ENCODE results near the gene KL. TPM values are rescaled to one million over a fixed set of nuclear protein-coding genes. Genes with fewer than 3 reads are reported as not detected.

KL gene
- total RNA-seq, 2 experiments from 2014 or later = 0.36 to 0.49 TPM

DNA sequence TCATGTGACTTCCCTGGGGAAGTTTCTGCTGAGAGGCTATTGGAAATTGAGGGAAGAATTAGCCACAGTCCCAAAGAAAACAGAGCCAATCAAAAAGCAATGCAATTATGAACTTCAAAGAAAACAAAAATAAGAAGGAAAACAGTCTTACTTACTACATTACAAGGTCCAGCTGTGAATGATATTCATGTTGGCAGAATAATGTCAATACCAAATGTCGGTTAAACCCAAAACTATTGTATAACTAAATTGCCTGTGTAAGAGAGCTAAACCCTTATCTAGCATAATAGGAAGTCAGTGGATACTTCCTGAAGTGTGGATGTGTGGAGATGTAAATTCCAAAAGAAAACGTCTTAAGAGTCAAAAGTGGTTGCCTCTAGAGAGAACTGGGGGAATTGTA, 12.4 kb downstream of the KL start:
- Mint-ChIP-seq H3K9me3 (no peaks in the 10 kb centered on the region), H3K27ac (no peak overlapping the region), H3K27me3 (ENCODE audit: low read depth) (peaks cover 10% of the 10 kb centered on the region), H3K4me1 (ENCODE audit: low read depth) (peaks cover 7% of the 10 kb centered on the region), H3K36me3 (ENCODE audit: low read depth) (no peaks in the 10 kb centered on the region), H3K4me3 (no peak overlapping the region)
- DNase-seq = no peak
- intact Hi-C loops (cut with micrococcal nuclease) = no loop called here
- CTCF ChIA-PET = no interaction called here

DNA sequence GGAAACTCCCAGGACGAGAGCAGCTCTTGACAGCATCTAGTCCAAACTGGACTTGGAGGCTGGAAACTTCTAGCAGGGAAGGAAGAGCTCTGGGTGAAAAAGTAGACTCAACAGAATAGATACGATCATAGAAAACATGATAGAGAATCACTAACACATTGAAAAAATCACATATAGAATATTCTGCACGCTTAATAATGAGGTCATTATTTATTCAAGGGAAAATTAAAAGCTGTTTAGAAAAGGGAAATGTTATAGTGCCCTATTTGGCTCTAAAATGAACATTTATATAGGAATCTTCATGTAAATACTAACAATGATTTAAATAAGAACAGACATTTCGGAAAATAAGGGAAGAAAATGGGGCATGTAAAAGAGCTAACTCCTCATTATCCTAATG, 15.1 kb downstream of the KL start:
- no peaks in the 10 kb centered on the region for H3K9me3 Mint-ChIP-seq
- intact Hi-C loops (cut with micrococcal nuclease) = loop anchor here (5.0 kb wide), 2 partner anchors 604 to 691 kb away; partner anchors contain the start of gene N4BP2L1
- no peak for DNase-seq
- H3K36me3 Mint-ChIP-seq (ENCODE audit: low read depth) = no peaks in the 10 kb centered on the region
- no peak overlapping the region for H3K27ac Mint-ChIP-seq
- H3K4me1 Mint-ChIP-seq (ENCODE audit: low read depth) = peaks cover 7% of the 10 kb centered on the region
- H3K27me3 Mint-ChIP-seq (ENCODE audit: low read depth) = peaks cover 9% of the 10 kb centered on the region
- H3K4me3 Mint-ChIP-seq = no peak overlapping the region
- CTCF ChIA-PET = interaction anchor here (0.7 to 0.9 kb wide), 2 partner anchors 13 to 17 kb away, joined by 3 read pairs; no protein-coding TSS in a partner anchor

DNA sequence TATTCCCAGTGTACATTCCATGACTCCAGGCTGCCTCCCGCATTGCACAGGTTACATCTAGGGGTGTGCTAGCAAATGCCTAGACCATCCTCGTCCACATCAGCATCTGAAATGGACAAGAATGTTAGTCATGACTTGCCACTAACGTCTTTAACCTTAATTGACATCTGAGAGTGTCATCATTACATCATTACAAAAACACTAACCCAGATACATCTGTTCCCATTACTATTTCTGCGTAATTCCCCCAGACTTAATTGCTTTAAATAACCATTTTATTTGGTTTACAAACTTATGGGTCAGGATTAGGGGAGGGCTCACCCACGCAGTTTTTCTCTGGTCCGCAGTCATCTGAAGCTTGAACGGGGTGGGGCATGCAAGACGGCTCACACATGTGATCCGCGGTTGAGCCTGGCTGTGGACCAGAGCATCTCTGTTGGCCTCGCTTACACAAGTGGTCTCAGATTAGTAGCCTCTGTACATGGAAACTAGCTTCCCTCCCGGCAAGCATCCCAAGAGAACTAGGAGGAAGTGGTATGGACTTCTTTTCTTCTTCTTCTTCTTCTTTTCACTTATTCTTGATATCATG, 15.9 kb downstream of the KL start:
- no peak overlapping the region for H3K4me3 Mint-ChIP-seq
- H3K27ac Mint-ChIP-seq = no peak overlapping the region
- CTCF ChIA-PET = interaction anchor here (0.9 to 1.6 kb wide), 2 partner anchors 13 to 16 kb away, joined by 3 to 4 read pairs; no protein-coding TSS in a partner anchor
- intact Hi-C loops (cut with micrococcal nuclease) = loop anchor here (2.0 to 5.0 kb wide), 3 partner anchors 511 to 690 kb away; partner anchors contain the start of gene N4BP2L1
- no peaks in the 10 kb centered on the region for H3K9me3 Mint-ChIP-seq
- no peak for DNase-seq
- H3K36me3 Mint-ChIP-seq (ENCODE audit: low read depth) = no peaks in the 10 kb centered on the region
- H3K4me1 Mint-ChIP-seq (ENCODE audit: low read depth) = peaks cover 7% of the 10 kb centered on the region
- peaks cover 9% of the 10 kb centered on the region for H3K27me3 Mint-ChIP-seq (ENCODE audit: low read depth)

- Mint-ChIP-seq H3K4me1 (ENCODE audit: low read depth) (peaks cover 7% of the 10 kb centered on the region), H3K27me3 (ENCODE audit: low read depth) (peaks cover 1% of the 10 kb centered on the region), H3K9me3 (no peaks in the 10 kb centered on the region), H3K27ac (peak overlapping the region; percentile 87), H3K36me3 (ENCODE audit: low read depth) (no peaks in the 10 kb centered on the region), H3K4me3 (peak overlapping the region; percentile 74)
- CTCF ChIA-PET = interaction anchor here (1.6 kb wide), 2 partner anchors 14 to 16 kb away, joined by 3 to 4 read pairs; no protein-coding TSS in a partner anchor
- peak; percentile 56 for DNase-seq
- intact Hi-C loops (cut with micrococcal nuclease) = loop anchor here (2.0 to 5.0 kb wide), 3 partner anchors 510 to 689 kb away; partner anchors contain the start of gene N4BP2L1
These were observed 17.0 kb downstream of the KL start for GRCh38 chr13:33033051-33033812.

DNA sequence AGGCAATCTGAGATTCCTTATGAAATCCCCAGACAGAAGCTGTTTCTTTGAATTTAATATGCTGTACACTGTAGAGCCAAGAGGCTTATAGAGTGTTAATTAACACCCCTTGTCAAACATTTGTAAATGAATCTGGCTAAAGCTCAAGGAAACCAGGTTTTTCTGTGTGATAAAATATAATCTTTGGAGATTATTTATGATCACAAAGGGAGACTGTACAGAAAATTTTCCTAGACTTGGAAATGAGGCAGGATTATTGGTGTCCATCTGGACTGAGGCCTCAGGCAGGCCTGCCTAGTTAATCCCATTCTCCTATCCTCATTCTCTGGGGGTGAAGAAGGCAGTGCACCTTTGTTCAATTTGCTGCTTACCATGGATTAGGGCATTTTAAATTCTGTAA, 17.8 kb downstream of the KL start:
- Mint-ChIP-seq H3K27ac (no peak overlapping the region), H3K27me3 (ENCODE audit: low read depth) (no peaks in the 10 kb centered on the region), H3K36me3 (ENCODE audit: low read depth) (no peaks in the 10 kb centered on the region), H3K4me1 (ENCODE audit: low read depth) (peaks cover 7% of the 10 kb centered on the region), H3K9me3 (no peaks in the 10 kb centered on the region), H3K4me3 (peak overlapping the region; percentile 74)
- CTCF ChIA-PET = interaction anchor here (1.6 kb wide), 1 partner anchor 16 kb away, joined by 3 read pairs; no protein-coding TSS in a partner anchor
- intact Hi-C loops (cut with micrococcal nuclease) = loop anchor here (2.0 to 5.0 kb wide), 3 partner anchors 509 to 688 kb away; partner anchors contain the start of gene N4BP2L1
- DNase-seq = no peak

DNA sequence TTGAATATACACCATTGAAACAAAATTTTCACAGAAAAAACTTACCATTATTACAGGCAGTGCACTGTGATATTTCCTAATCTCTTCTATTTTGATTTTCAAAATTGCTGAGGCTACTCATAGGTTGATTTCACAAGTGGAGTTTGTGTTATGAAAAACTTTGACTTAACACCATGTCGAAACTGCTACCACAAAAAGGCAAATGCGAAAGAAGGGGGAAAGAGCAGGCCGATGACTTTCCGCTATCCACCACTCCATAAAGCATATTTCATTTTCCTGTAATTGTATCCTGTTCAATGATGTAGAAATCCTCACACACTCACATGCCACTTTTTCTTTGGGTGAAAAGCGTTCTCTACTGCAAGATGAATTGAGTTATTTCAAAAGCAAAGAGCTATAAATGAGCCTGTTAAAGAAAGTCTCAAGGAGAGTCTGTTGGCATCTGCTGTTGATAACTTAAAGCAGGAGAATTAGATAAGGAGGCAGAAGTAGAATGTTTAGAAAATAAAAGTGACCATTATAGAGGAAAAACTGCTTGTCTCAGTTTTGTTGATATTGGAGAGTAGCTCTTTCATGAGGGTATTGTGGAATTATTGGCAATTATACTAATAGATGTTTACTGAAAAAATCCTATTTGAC, 18.8 kb downstream of the KL start:
- intact Hi-C loops (cut with micrococcal nuclease) = loop anchor here (5.0 kb wide), 2 partner anchors 608 to 687 kb away; partner anchors contain the start of gene N4BP2L1
- Mint-ChIP-seq H3K27me3 (ENCODE audit: low read depth) (peaks cover 3% of the 10 kb centered on the region), H3K4me1 (ENCODE audit: low read depth) (peaks cover 7% of the 10 kb centered on the region), H3K36me3 (ENCODE audit: low read depth) (no peaks in the 10 kb centered on the region), H3K27ac (no peak overlapping the region), H3K4me3 (no peak overlapping the region), H3K9me3 (no peaks in the 10 kb centered on the region)
- no peak for DNase-seq
- CTCF ChIA-PET = interaction anchor here (0.6 to 1.4 kb wide), 2 partner anchors 122 to 384 kb away, joined by 3 read pairs; no protein-coding TSS in a partner anchor

DNA sequence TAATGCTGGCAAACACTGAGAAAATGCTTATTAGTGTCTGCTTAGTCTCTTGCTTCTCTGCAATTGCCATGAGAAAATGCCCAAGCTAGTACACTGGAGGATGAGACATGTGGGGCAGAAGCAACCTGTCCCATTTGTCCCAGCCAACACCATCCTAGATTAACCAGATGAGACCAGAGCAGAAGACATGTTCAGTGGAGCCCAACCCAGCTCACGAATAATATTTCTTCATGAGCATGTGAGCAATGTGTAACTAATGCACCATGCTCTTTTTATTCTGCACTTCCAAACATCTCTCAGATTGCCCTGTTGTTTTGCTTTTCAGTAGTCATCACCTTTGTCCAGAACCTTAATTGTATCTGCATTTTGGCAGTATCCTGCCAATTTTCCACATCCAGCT, 21.4 kb downstream of the KL start:
- intact Hi-C loops (cut with micrococcal nuclease) = no loop called here
- no peak for DNase-seq
- Mint-ChIP-seq H3K4me1 (ENCODE audit: low read depth) (peaks cover 7% of the 10 kb centered on the region), H3K27me3 (ENCODE audit: low read depth) (peaks cover 3% of the 10 kb centered on the region), H3K36me3 (ENCODE audit: low read depth) (no peaks in the 10 kb centered on the region), H3K27ac (no peak overlapping the region), H3K4me3 (no peak overlapping the region), H3K9me3 (no peaks in the 10 kb centered on the region)
- CTCF ChIA-PET = no interaction called here

DNA sequence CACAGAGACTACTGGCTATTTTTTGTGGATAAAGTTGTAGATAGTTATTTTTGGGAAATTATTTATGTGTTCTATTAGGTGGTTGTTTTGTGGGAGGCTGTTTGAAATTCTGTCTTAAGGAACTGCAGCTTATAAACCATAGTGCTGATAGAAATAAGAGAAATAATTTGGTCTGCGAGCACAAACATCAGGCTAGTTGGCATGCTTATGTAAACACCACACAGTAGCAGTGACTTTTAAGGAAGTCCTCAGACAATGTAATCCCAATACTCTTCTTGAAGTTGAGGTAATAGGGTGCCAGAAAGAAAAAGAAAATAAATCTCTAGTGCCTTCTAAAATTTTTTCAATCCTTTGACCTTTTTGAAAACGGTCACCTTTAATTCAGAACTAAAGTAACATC, 23.9 kb downstream of the KL start:
- no peak overlapping the region for H3K27ac Mint-ChIP-seq
- DNase-seq = no peak
- no peaks in the 10 kb centered on the region for H3K4me1 Mint-ChIP-seq (ENCODE audit: low read depth)
- intact Hi-C loops (cut with micrococcal nuclease) = loop anchor here (1.0 kb wide), 1 partner anchor 9 kb away; no protein-coding TSS in a partner anchor
- H3K9me3 Mint-ChIP-seq = no peaks in the 10 kb centered on the region
- H3K27me3 Mint-ChIP-seq (ENCODE audit: low read depth) = peaks cover 5% of the 10 kb centered on the region
- no peak overlapping the region for H3K4me3 Mint-ChIP-seq
- CTCF ChIA-PET = no interaction called here
- no peaks in the 10 kb centered on the region for H3K36me3 Mint-ChIP-seq (ENCODE audit: low read depth)

DNA sequence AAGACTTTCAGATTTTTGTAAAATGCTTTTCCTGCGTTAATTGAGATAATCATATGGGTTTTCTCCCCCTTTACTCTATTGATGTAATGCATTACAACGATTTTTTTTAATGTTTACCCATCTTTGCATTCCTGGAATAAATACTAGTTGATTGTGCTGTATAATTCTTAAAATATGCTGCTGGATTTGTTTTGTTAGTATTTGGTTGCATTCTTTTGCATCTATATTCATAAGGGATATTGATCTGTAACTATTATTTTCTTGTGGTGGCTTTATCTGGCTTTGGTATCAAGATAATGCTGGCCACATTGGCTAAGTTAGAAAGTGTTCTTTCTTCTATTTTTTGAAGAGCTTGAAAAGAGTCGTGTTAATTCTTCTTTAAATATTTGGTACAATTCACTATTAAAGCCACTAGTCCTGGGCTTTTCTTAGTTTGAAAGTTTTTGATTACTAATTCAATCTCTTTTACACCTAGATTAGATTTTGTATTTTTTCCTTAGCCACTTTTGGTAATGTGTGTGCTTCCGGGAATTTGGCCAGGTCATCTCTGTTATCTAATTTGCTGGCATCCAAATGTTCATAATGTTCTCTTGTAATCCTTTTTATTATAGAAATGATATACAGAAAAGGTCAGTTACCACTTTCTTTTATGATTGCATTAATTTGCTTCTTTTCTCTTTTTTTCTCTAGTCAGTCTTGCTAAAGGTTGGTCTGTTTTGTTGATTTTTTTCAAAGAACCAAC, 29.8 kb downstream of the KL start:
- Mint-ChIP-seq H3K9me3 (no peaks in the 10 kb centered on the region), H3K27me3 (ENCODE audit: low read depth) (peaks cover 10% of the 10 kb centered on the region), H3K4me3 (no peak overlapping the region), H3K27ac (no peak overlapping the region), H3K36me3 (ENCODE audit: low read depth) (no peaks in the 10 kb centered on the region), H3K4me1 (ENCODE audit: low read depth) (no peaks in the 10 kb centered on the region)
- CTCF ChIA-PET = no interaction called here
- intact Hi-C loops (cut with micrococcal nuclease) = no loop called here
- no peak for DNase-seq

DNA sequence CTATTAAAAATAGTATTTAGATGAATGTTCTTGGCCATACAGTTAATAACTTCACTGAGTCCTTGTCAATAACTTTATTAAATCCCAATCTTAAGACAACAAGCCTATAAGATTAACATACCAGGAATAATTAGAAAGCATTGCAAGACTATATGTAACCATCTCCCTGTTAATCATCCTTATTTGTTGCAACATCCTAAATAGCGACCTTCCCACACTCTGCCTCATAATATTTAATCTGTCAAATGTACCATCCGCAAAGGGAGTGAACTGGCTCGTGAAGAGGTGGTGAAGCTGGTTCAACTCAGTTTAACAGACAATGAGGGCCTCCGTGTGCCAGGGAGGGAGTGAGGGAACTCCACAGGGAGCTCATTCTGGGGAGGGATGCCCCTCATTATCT, 33.9 kb downstream of the KL start:
- no peaks in the 10 kb centered on the region for H3K9me3 Mint-ChIP-seq
- intact Hi-C loops (cut with micrococcal nuclease) = no loop called here
- no peak for DNase-seq
- H3K27me3 Mint-ChIP-seq (ENCODE audit: low read depth) = peaks cover 11% of the 10 kb centered on the region
- H3K4me1 Mint-ChIP-seq (ENCODE audit: low read depth) = no peaks in the 10 kb centered on the region
- no peak overlapping the region for H3K27ac Mint-ChIP-seq
- H3K36me3 Mint-ChIP-seq (ENCODE audit: low read depth) = no peaks in the 10 kb centered on the region
- CTCF ChIA-PET = no interaction called here
- no peak overlapping the region for H3K4me3 Mint-ChIP-seq

DNA sequence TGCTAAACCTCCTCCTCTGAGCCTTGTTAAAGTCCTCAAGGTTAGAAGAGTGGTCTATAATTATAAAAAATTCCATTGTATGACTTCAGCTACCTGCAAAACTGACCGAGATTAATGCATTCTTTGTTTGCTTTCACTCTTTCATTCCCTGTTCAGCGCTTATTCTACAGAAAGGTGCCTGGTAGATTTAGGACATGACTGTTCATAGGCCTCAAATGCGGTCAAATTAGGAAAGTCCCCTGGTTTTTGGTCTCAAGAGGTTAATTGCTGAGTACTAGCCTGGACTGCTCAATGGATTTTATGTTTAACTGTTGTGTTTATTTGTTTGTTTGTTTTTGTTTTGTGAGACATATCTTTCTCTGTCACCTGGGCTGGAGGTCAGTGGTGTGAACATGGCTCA, 35.4 kb downstream of the KL start:
- no peak for DNase-seq
- Mint-ChIP-seq H3K36me3 (ENCODE audit: low read depth) (no peaks in the 10 kb centered on the region), H3K27ac (no peak overlapping the region), H3K4me1 (ENCODE audit: low read depth) (no peaks in the 10 kb centered on the region), H3K4me3 (no peak overlapping the region), H3K27me3 (ENCODE audit: low read depth) (peaks cover 10% of the 10 kb centered on the region), H3K9me3 (no peaks in the 10 kb centered on the region)
- intact Hi-C loops (cut with micrococcal nuclease) = no loop called here
- CTCF ChIA-PET = no interaction called here
